ENCODE results near the gene SCEL.

GRCh38 chr13:77600701-77601100 lies 65.2 kb downstream of the SCEL start:
- TF ChIP-seq KDM4A (IDR thresholded peaks at IDR 0.05; ENCODE audit: low read depth, low read length, severe bottlenecking) (no peak), EZH2 (IDR thresholded peaks at IDR 0.05; ENCODE audit: low read depth, low read length, severe bottlenecking) (no peak), CTCF (IDR thresholded peaks at IDR 0.05; ENCODE audit: control extremely low read depth in 1 of 3, insufficient read depth in 1 of 3, low read depth in 1 of 3, low read length in 3 of 3) (no peak)
